Activated CD8-positive, alpha-beta memory T cell treated with anti-CD3 and anti-CD28 coated beads for 36 hours (primary cell): ENCODE measurements around the gene HCRTR1. TPM values are rescaled to one million over a fixed set of nuclear protein-coding genes. Genes with fewer than 3 reads are reported as not detected.

Experiments
- CTCF ChIA-PET: fragments of 350-600 bp; sonication (Branson Sonifier 250); formaldehyde crosslinking; loops from one replicate; lab custom pipeline; 2021; ENCODE audit warnings: antibody characterized with exemption; lab: Charles Lee
- POLR2A ChIA-PET: fragments of 350-600 bp; sonication (Branson Sonifier 250); formaldehyde crosslinking; loops from one replicate; lab custom pipeline; 2021; ENCODE audit warnings: antibody characterized with exemption; lab: Charles Lee
- total RNA-seq, 2 experiments: library from RNA; stranded (reverse); gene quantifications; one replicate each; pipeline ENCODE4 v1.2.3, GENCODE V29; 2021

HCRTR1 gene
- total RNA-seq, 2 experiments from 2014 or later: not detected

- ChIA-PET CTCF (interaction anchor here (1.0 to 1.7 kb wide), 6 partner anchors 12 to 120 kb away, joined by 3 to 8 read pairs (median 4); no protein-coding TSS in a partner anchor), POLR2A (no interaction called here)
Observed at GRCh38 chr1:31670593-31670964, 53.1 kb downstream of the HCRTR1 start.

- ChIA-PET CTCF (interaction anchor here (0.6 to 1.7 kb wide), 7 partner anchors 12 to 144 kb away, joined by 3 to 8 read pairs (median 4); no protein-coding TSS in a partner anchor), POLR2A (no interaction called here)
Observed at GRCh38 chr1:31671147-31671546, 53.7 kb downstream of the HCRTR1 start.

GRCh38 chr1:31671561-31672201, 54.2 kb downstream of the HCRTR1 start:
- ChIA-PET CTCF (interaction anchor here (0.6 kb wide), 1 partner anchor 145 kb away, joined by 3 read pairs; no protein-coding TSS in a partner anchor), POLR2A (no interaction called here)

- POLR2A ChIA-PET: no interaction called here
- CTCF ChIA-PET: interaction anchor here (1.2 kb wide), 1 partner anchor 8 kb away, joined by 3 read pairs; no protein-coding TSS in a partner anchor
Observed at GRCh38 chr1:31672986-31673385, 55.5 kb downstream of the HCRTR1 start.

- CTCF ChIA-PET: interaction anchor here (1.2 kb wide), 1 partner anchor 9 kb away, joined by 3 read pairs; no protein-coding TSS in a partner anchor
- POLR2A ChIA-PET: no interaction called here
Observed at GRCh38 chr1:31673433-31673832, 55.9 kb downstream of the HCRTR1 start.

- CTCF ChIA-PET: no interaction called here
- POLR2A ChIA-PET: no interaction called here
Observed at GRCh38 chr1:31674626-31675025, 57.1 kb downstream of the HCRTR1 start.

GRCh38 chr1:31675161-31675560, 57.7 kb downstream of the HCRTR1 start:
- ChIA-PET CTCF (no interaction called here), POLR2A (no interaction called here)

- ChIA-PET CTCF (no interaction called here), POLR2A (no interaction called here)
Observed at GRCh38 chr1:31675756-31676155, 58.3 kb downstream of the HCRTR1 start.

Other genes with a start within 250 kb of the HCRTR1 start
- not detected for gene FABP3, start 244.6 kb upstream of the HCRTR1 start, total RNA-seq
- under 1 TPM in 1 of 2 experiments, not detected in 1; 0.29 TPM for gene SERINC2, start 204.5 kb upstream of the HCRTR1 start, total RNA-seq
- gene TINAGL1, start 41.2 kb upstream of the HCRTR1 start, total RNA-seq: not detected
- gene PEF1, start 27.2 kb downstream of the HCRTR1 start, total RNA-seq: 10 to 100 TPM; 63.2 to 64.7 TPM
- gene COL16A1, start 86.3 kb downstream of the HCRTR1 start, total RNA-seq: not detected
- gene ADGRB2, start 146.7 kb downstream of the HCRTR1 start, total RNA-seq: under 1 TPM; 0.13 to 0.32 TPM
- not detected for gene SPOCD1, start 198.3 kb downstream of the HCRTR1 start, total RNA-seq